HL-60 (cell line): ENCODE measurements around the gene TBX18.

Source experiments
- DNase-seq, 2 experiments: peaks; one replicate each; pipeline ENCODE4 v3.0.0-alpha.2; 2010 to 2020; ENCODE audit warnings: low read depth in 1 of 2, low spot score in 1 of 2
- H3K27ac ChIP-seq: fragments of 250-450 bp; sonication (Bioruptor Pico); replicated peaks from 2 replicates; pipeline ENCODE4 v1.5.1; 2020; ENCODE audit warnings: mild to moderate bottlenecking, moderate library complexity
- H3K27me3 ChIP-seq: fragments of 250-450 bp; sonication (Bioruptor Pico); 2 replicates; pipeline ENCODE4 v1.5.1; 2021; ENCODE audit warnings: mild to moderate bottlenecking, moderate library complexity; ENCODE audit not compliant: insufficient read depth, poor library complexity, severe bottlenecking
- H3K4me3 ChIP-seq: replicated peaks from 2 replicates; pipeline ENCODE4 v1.5.1; 2011; ENCODE audit warnings: mild to moderate bottlenecking, control low read depth, low read length; ENCODE audit not compliant: insufficient read depth
- GABPA ChIP-seq: IDR thresholded peaks from 2 replicates; pipeline ENCODE4 v1.6.1; 2012; ENCODE audit warnings: low read depth
- POLR2AphosphoS5 ChIP-seq: IDR thresholded peaks from 2 replicates; pipeline ENCODE4 v1.6.1; 2012; ENCODE audit warnings: low read depth
- REST ChIP-seq: IDR thresholded peaks from 2 replicates; pipeline ENCODE4 v1.6.1; 2012; ENCODE audit warnings: low read depth; ENCODE audit not compliant: insufficient replicate concordance
- SPI1 ChIP-seq: IDR thresholded peaks from 2 replicates; pipeline ENCODE4 v1.6.1; 2012; ENCODE audit warnings: low read depth, mild to moderate bottlenecking, borderline replicate concordance
- TF ChIP-seq, protein P1 (sequence below): IDR thresholded peaks from one replicate; pipeline ENCODE4 v1.5.1; 2011; ENCODE audit warnings: low read length, control low read depth, inconsistent platforms; ENCODE audit not compliant: insufficient read depth

Gene TBX18

GRCh38 chr6:84769306-84769705 lies 4.9 kb upstream of the TBX18 start:
- DNase-seq = no peak
- no peak overlapping the region for H3K27ac ChIP-seq
- no peak for TF ChIP-seq POLR2AphosphoS5
- peaks cover 79% of the 10 kb centered on the region for H3K27me3 ChIP-seq
- H3K4me3 ChIP-seq = no peak overlapping the region

- no peak for DNase-seq
- Histone ChIP-seq H3K27ac (no peak overlapping the region), H3K4me3 (no peak overlapping the region), H3K27me3 (peaks cover 77% of the 10 kb centered on the region)
- TF ChIP-seq REST (no peak), POLR2AphosphoS5 (no peak), SPI1 (no peak), GABPA (no peak)
- TF ChIP-seq, protein P1, sequence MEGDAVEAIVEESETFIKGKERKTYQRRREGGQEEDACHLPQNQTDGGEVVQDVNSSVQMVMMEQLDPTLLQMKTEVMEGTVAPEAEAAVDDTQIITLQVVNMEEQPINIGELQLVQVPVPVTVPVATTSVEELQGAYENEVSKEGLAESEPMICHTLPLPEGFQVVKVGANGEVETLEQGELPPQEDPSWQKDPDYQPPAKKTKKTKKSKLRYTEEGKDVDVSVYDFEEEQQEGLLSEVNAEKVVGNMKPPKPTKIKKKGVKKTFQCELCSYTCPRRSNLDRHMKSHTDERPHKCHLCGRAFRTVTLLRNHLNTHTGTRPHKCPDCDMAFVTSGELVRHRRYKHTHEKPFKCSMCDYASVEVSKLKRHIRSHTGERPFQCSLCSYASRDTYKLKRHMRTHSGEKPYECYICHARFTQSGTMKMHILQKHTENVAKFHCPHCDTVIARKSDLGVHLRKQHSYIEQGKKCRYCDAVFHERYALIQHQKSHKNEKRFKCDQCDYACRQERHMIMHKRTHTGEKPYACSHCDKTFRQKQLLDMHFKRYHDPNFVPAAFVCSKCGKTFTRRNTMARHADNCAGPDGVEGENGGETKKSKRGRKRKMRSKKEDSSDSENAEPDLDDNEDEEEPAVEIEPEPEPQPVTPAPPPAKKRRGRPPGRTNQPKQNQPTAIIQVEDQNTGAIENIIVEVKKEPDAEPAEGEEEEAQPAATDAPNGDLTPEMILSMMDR = no peak
These were observed 4.2 kb upstream of the TBX18 start for GRCh38 chr6:84768442-84769174.

DNA sequence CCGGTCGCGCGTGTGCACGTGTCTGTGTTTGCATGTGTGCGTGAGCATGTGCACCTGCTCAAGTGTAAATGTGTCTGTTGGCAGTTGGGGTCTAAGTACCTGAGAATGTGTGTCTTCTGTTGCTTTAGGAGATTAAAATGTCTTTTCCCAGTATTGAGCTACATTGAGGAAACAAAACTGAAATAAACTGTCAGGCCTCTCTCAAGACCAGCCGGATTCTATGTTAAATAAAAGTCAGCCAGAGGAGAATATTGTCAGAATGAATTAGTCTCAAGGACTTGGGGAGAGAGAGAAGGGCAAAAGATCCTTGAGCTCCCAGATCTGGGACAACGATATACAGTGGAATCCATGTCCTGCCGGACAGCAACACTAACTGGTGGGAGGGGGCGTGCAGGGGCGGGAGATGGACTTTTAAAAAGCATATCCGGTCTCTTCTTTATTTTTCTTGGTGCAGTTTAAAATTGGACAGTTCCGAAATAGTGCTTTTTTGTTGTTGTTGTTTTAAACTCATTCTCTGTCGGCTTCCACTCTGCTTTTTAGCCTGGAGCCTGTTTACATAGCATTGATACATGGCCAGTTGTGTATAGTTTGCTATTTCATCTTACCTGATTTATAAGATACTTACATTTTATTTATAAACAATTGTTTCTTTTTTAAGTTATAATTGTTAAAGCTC lies 3.3 kb upstream of the TBX18 start:
- no peak overlapping the region for H3K27ac ChIP-seq
- TF ChIP-seq SPI1 (no peak), GABPA (no peak), REST (no peak), POLR2AphosphoS5 (no peak)
- TF ChIP-seq, protein P1 = no peak
- no peak for DNase-seq
- no peak overlapping the region for H3K4me3 ChIP-seq
- H3K27me3 ChIP-seq = peaks cover 74% of the 10 kb centered on the region

DNA sequence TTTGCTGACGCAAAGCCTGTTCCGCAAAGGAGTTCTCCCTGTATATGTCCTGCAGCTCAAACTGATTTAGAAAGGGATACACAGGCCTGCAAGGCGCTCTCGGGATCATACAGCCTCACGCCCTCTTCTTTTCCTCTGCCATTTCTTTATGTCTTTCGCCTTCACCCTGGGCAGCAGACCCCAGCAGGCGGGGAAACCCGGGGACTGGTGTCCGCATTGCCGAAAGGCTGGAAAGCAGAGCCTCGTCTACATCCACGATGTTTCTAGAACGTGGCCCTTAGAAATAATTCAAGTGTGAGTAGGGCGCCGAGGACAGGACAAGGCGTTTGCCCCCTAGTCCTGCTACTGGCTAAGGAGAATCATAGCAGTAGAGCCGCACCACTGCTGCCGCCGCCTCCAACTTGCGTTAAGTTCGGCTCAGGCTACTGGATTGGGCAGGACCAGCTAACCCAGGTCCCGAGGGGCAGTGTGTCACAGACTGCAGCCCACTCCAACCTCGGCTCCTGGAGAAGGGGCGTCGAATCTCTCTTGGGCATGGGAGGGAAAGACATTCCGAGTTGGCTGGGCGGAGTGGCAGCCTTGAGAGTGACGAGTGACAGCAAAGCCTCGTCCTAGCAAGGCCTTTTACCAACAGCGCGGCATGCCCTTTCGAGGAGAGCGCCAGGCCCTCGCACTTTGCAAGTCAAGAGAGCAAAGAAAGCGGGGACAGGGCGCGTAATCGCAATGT lies 2.6 kb upstream of the TBX18 start:
- H3K27me3 ChIP-seq = peaks cover 73% of the 10 kb centered on the region
- no peak overlapping the region for H3K27ac ChIP-seq
- TF ChIP-seq REST = no peak
- no peak for TF ChIP-seq SPI1
- TF ChIP-seq POLR2AphosphoS5 = no peak
- TF ChIP-seq, protein P1 = no peak
- TF ChIP-seq GABPA = no peak
- no peak for DNase-seq
- H3K4me3 ChIP-seq = no peak overlapping the region
